ENCODE results near the gene ZNF563. TPM values are rescaled to one million over a fixed set of nuclear protein-coding genes. Genes with fewer than 3 reads are reported as not detected.

Gene ZNF563
- total and polyA plus RNA-seq, 2 of the 8 experiments (the other 6 are each of a cell fraction or from before 2014, with no cell fraction given): 0.91 to 2.3 TPM

DNA sequence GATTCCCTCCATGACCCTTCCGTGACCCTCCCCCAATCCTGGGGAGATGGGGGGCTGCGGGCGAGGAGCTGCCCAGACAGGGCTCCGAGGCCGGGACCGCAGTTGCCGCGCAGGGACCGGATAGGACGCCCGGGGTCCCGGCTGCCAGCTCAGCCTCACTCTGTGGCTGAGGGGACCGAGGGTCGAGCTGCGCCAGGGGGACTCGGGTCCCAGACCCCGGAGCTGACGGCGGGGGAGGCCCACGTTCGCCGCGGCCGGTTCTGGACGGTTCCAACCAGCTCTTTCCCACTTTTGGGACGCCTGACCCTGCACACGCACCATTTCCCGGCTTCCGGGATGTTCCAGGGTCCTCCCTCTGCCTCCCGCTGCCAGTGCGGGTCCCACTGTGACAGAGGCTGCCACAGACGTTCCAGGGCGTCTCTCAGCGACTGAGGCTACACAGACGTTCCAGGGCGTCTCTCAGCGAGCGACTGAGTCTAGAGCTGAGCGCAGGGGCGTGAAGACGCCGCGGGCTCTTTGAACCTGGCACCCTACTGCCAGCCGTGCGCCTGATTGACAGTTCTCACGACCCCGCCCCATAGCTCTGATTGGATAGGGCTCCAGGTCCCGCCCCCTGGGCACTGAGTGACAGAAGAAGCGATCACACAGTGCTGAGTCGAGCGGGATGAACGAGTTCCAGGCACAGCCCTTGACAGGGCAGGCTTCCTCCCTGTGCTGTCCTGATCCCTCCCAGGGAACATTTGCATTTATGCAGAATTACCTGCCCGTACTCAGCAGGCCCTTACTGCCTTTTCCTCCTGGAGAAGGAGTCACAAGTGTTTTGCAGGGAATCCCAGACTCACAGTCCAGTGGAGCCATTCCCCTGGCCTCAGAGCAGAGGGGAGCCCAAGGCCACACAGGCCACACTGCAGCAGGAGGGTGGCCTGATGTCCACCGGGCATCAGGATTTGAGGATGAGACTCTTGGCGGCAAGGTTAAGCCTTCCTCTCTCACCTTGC lies at the start of gene ZNF563 (continued):
- TF ChIP-seq BCL11A (IDR thresholded peaks at IDR 0.05; ENCODE audit: low read depth in 2 of 2, low read length in 2 of 2): no peak
- no peak for TF ChIP-seq SAP30 (IDR thresholded peaks at IDR 0.05; ENCODE audit: insufficient read depth, insufficient replicate concordance, low read length)
- no peak for TF ChIP-seq TEAD4 (IDR thresholded peaks at IDR 0.05; ENCODE audit: low read depth, low read length)
- no peak for TF ChIP-seq KDM5A (IDR thresholded peaks at IDR 0.05; ENCODE audit: low read length)
- TF ChIP-seq SRF (IDR thresholded peaks at IDR 0.05; ENCODE audit: low read depth, low read length): no peak
- peak; percentile 69; the same call in 1 of the 2 replicates for TF ChIP-seq TAF1 (IDR thresholded peaks at IDR 0.05; ENCODE audit: low read depth, low read length)
- peak; percentile 88 for TF ChIP-seq CHD2 (IDR thresholded peaks at IDR 0.05; ENCODE audit: low read length)
- TF ChIP-seq BACH1 (IDR thresholded peaks at IDR 0.05; ENCODE audit: low read length): no peak
